Neuronal stem cell (in vitro differentiated cells): Measurements from ENCODE around the gene BCL2L12. TPM values are rescaled to one million over a fixed set of nuclear protein-coding genes. Genes with fewer than 3 reads are reported as not detected.
"Not testable (repeated sequence)": the region's sequence is repeated elsewhere in the genome, so short reads cannot be mapped to it uniquely, and the experiment has no call there.

ENCODE experiments used
- DNase-seq: peaks from one replicate; pipeline ENCODE4 v3.0.0-alpha.2; 2013; ENCODE audit warnings: low spot score
- H2AFZ ChIP-seq: one replicate; pipeline ENCODE4 v1.6.1; 2013; ENCODE audit warnings: mild to moderate bottlenecking, low read length, inconsistent platforms
- H2AK5ac ChIP-seq: 2 replicates; pipeline ENCODE4 v1.6.1; 2013; ENCODE audit warnings: low read depth, mild to moderate bottlenecking, inconsistent platforms, low read length, moderate library complexity, mixed read lengths
- H2BK120ac ChIP-seq: 2 replicates; pipeline ENCODE4 v1.6.1; 2013; ENCODE audit warnings: low read depth, mild to moderate bottlenecking, inconsistent platforms, low read length, moderate library complexity, mixed read lengths
- H2BK12ac ChIP-seq: one replicate; pipeline ENCODE4 v1.6.1; 2013; ENCODE audit warnings: low read length, inconsistent platforms
- H2BK15ac ChIP-seq: 2 replicates; pipeline ENCODE4 v1.6.1; 2013; ENCODE audit warnings: mild to moderate bottlenecking, low read length, inconsistent platforms, mixed read lengths
- H2BK5ac ChIP-seq: one replicate; pipeline ENCODE4 v1.6.1; 2013; ENCODE audit warnings: inconsistent platforms, mild to moderate bottlenecking, low read length, moderate library complexity
- H3K14ac ChIP-seq: one replicate; pipeline ENCODE4 v1.6.1; 2013; ENCODE audit warnings: low read length, inconsistent platforms
- H3K18ac ChIP-seq: 2 replicates; pipeline ENCODE4 v1.6.1; 2013; ENCODE audit warnings: low read length, inconsistent platforms
- H3K23ac ChIP-seq: 2 replicates; pipeline ENCODE4 v1.6.1; 2013; ENCODE audit warnings: low read depth, mild to moderate bottlenecking, mixed read lengths, low read length, inconsistent platforms; ENCODE audit not compliant: poor library complexity
- H3K27ac ChIP-seq: replicated peaks from 3 replicates; pipeline ENCODE4 v1.5.1; 2013; ENCODE audit warnings: low read length, inconsistent platforms
- H3K27me3 ChIP-seq, 3 experiments: 2 replicates each; pipeline ENCODE4 v1.6.1; 2013; ENCODE audit warnings: low read length in 3 of 3, mild to moderate bottlenecking in 2 of 3, inconsistent platforms in 1 of 3, low read depth in 1 of 3, mixed read lengths in 1 of 3, moderate library complexity in 1 of 3; ENCODE audit not compliant: control insufficient read depth in 3 of 3, insufficient read depth in 3 of 3
- H3K36me3 ChIP-seq, 2 donors: replicated peaks in 1 of 2; 2 replicates each; pipeline ENCODE4 v1.6.1; 2013; ENCODE audit warnings: low read length in 2 of 2; ENCODE audit not compliant: control insufficient read depth in 2 of 2, insufficient read depth in 2 of 2
- H3K4ac ChIP-seq: 2 replicates; pipeline ENCODE4 v1.6.1; 2013; ENCODE audit warnings: inconsistent platforms, mild to moderate bottlenecking, low read length, moderate library complexity
- H3K4me1 ChIP-seq, 2 donors: 1 replicate in 1 of 2; 2 replicates in 1 of 2; pipeline ENCODE4 v1.6.1; 2013; ENCODE audit warnings: low read length in 2 of 2, low read depth in 1 of 2; ENCODE audit not compliant: control insufficient read depth in 2 of 2, insufficient read depth in 1 of 2
- H3K4me2 ChIP-seq: one replicate; pipeline ENCODE4 v1.6.1; 2013; ENCODE audit warnings: mild to moderate bottlenecking, low read length, inconsistent platforms; ENCODE audit not compliant: insufficient read depth, poor library complexity, severe bottlenecking
- H3K4me3 ChIP-seq, 2 donors: 2 replicates each; pipeline ENCODE4 v1.5.1; 2013; ENCODE audit warnings: low read length in 2 of 2, mild to moderate bottlenecking in 2 of 2, inconsistent platforms in 1 of 2, moderate library complexity in 1 of 2
- H3K79me1 ChIP-seq: one replicate; pipeline ENCODE4 v1.6.1; 2013; ENCODE audit warnings: low read depth, mild to moderate bottlenecking, inconsistent platforms, low read length, moderate library complexity
- H3K9ac ChIP-seq: one replicate; pipeline ENCODE4 v1.6.1; 2013; ENCODE audit warnings: mild to moderate bottlenecking, low read depth, low read length, inconsistent platforms; ENCODE audit not compliant: poor library complexity
- H3K9me3 ChIP-seq, 2 donors: replicated peaks in 1 of 2; 2 replicates each; pipeline versions ENCODE3 to v1.6.1; 2013; ENCODE audit warnings: low read length in 2 of 2, mild to moderate bottlenecking in 2 of 2, inconsistent platforms in 1 of 2, low read depth in 1 of 2, mixed read lengths in 1 of 2, moderate library complexity in 1 of 2; ENCODE audit not compliant: control insufficient read depth in 2 of 2, insufficient read depth in 1 of 2
- H4K8ac ChIP-seq: one replicate; pipeline ENCODE4 v1.6.1; 2013; ENCODE audit warnings: low read depth, mild to moderate bottlenecking, inconsistent platforms, low read length, moderate library complexity
- H4K91ac ChIP-seq: one replicate; pipeline ENCODE4 v1.6.1; 2013; ENCODE audit warnings: low read length, low read depth, mild to moderate bottlenecking, inconsistent platforms; ENCODE audit not compliant: poor library complexity
- WGBS, 2 donors: extraction: QIAGEN DNeasy Blood & Tissue Kit; methylation state at CpG; one replicate each; pipeline ENCODE4 v1.1.7; 2013; ENCODE audit warnings: missing lambda C conversion rate in 2 of 2, mixed read lengths in 1 of 2; ENCODE audit not compliant: insufficient read length in 2 of 2, insufficient replicate concordance in 1 of 2; ENCODE audit errors: extremely low coverage in 2 of 2; 5-methylcytosine and 5-hydroxymethylcytosine counted together
- polyA plus RNA-seq, 2 experiments: library from polyadenylated mRNA; stranded (reverse); fragments of 200-250 nt; gene quantifications; one replicate each; pipeline ENCODE4 v1.2.3, GENCODE V29; 2013

The BCL2L12 gene, protein sequence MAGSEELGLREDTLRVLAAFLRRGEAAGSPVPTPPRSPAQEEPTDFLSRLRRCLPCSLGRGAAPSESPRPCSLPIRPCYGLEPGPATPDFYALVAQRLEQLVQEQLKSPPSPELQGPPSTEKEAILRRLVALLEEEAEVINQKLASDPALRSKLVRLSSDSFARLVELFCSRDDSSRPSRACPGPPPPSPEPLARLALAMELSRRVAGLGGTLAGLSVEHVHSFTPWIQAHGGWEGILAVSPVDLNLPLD
- 124 TPM for polyA plus RNA-seq (2013, experiment 1 of 2)
- 114 TPM for polyA plus RNA-seq (2013, experiment 2 of 2)

DNA sequence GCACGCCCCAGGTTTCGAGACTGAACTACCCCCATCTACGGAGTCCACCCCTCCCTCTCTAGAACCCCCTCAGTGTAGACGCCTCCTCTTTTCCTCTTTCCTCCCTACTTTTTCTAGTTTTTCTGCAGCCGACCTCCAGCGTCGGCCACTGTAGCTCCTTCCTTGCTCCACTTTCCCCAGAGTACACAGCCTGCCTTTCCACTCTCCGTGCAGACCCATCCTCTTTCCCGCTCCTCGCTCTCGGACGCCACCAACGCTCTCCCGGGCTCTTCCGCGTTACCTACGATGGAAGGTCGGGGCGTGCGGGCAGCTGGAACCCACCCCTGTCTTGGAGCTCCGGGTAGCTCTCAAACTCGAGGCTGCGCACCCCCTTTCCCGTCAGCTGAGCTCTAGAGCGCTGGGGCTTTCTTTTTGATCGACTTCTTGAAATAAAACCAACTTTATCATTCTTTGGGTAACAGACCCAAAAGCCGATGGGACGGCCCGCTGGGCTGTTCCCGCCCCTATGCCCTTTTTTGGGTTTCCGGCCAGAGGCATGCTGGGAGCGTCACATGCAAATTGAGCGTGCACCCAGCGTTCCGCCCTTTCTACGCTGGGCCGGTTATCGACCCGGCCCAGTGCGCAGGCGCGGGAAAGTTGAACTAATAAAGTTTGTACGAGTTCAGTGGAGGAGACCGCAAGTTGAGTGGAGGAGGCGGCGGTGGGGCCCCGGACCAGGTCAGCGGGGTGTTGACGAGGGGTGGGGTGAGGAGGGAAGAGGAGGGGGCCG, at the start of gene BCL2L12, which contains the start of gene IRF3:
Gene BCL2L12, plus strand, starts transcription at position 583 of the 769 bp plus-strand sequence. CDS start 760 bp downstream, outside the sequence.
Gene IRF3, minus strand, starts transcription at position 507 of the 769 bp plus-strand sequence. CDS start 1,019 bp downstream, outside the sequence.
- peaks cover 8% of the 10 kb centered on the region for H3K79me1 ChIP-seq
- H3K9ac ChIP-seq = peak within 1 kb of the TSS; percentile 98
- H2BK120ac ChIP-seq = no peak within 1 kb of the TSS
- H4K8ac ChIP-seq = no peak within 1 kb of the TSS
- H3K14ac ChIP-seq = no peak within 1 kb of the TSS
- H3K4ac ChIP-seq = no peak within 1 kb of the TSS
- no peak within 1 kb of the TSS for H2BK15ac ChIP-seq
- no peaks in the 10 kb centered on the region for H3K27me3 ChIP-seq
- H2BK12ac ChIP-seq = no peak within 1 kb of the TSS
- H3K23ac ChIP-seq = peak within 1 kb of the TSS; percentile 83
- no peak within 1 kb of the TSS for H2AK5ac ChIP-seq
- H3K18ac ChIP-seq = peak within 1 kb of the TSS; percentile 94
- peak; percentile 94 for DNase-seq
- H3K9me3 ChIP-seq = no peaks in the 10 kb centered on the region
- H3K4me3 ChIP-seq = peak within 1 kb of the TSS; percentile 73 to 87
- no CpG with 5 or more reads among the region's 50 CpGs for WGBS, 2 donors
- peaks cover 3 to 10% of the 10 kb centered on the region in 2 donors for H3K4me1 ChIP-seq
- H3K27ac ChIP-seq = peak within 1 kb of the TSS; percentile 74
- H3K36me3 ChIP-seq = peaks cover 32 to 54% of the 10 kb centered on the region in 2 donors
- no peak within 1 kb of the TSS for H2BK5ac ChIP-seq
- peak within 1 kb of the TSS; percentile 85 for H2AFZ ChIP-seq
- no peak within 1 kb of the TSS for H4K91ac ChIP-seq
- H3K4me2 ChIP-seq = peak within 1 kb of the TSS; percentile 95

DNA sequence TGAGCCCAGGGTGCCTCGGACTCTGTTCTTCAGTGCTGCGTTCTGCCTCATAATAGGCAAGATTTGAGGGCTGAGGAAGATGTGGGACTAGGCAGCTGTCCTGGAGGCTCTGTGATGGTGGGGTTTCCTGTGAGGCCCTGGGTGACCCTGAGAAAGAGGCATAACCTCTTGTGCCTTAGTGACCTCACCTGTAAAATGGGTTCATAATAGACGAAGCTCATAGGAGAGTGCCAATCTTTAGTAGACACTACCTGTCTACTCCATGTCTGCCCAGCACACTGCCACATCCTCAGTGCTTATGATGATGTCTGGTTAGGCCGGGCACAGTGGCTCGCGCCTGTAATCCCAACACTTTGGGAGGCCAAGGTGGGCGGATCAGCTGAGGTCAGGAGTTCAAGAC, 49.2 kb upstream of the BCL2L12 start:
- Histone ChIP-seq H3K27ac (no peak overlapping the region), H3K4ac (no peak overlapping the region), H3K79me1 (peaks cover 9% of the 10 kb centered on the region), H2BK5ac (no peak overlapping the region), H3K36me3 (peaks cover 54 to 87% of the 10 kb centered on the region in 2 donors), H2BK12ac (no peak overlapping the region), H3K4me3 (no peak overlapping the region), H2AK5ac (no peak overlapping the region), H3K27me3 (no peaks in the 10 kb centered on the region), H3K4me2 (no peak overlapping the region), H3K14ac (no peak overlapping the region), H4K91ac (no peak overlapping the region), H3K9me3 (peaks cover 0 to 2% of the 10 kb centered on the region in 2 donors), H3K4me1 (no peaks in the 10 kb centered on the region), H3K9ac (no peak overlapping the region), H3K18ac (no peak overlapping the region), H2BK120ac (no peak overlapping the region), H4K8ac (no peak overlapping the region), H2AFZ (no peak overlapping the region), H2BK15ac (no peak overlapping the region), H3K23ac (no peak overlapping the region)
- DNase-seq = no peak
- WGBS, 2 donors = no CpG with 5 or more reads among the region's 7 CpGs

DNA sequence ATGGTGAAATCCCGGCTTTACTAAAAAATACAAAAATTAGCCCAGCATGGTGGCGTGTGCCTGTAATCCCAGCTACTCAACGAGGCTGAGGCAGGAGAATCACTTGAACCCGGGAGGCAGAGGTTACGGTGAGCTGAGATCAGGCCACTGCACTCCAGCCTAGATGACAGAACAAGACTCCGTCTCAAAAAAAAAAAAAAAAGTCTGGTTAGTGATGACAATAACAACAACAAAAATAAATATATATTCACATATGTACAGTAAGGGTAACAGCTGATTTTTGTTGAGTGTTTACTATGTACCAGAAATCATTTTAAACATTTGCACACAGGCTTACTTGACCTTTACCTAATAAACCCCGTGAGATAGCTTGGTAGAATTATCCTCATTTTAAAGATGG, 48.8 kb upstream of the BCL2L12 start:
- Histone ChIP-seq H2AK5ac (no peak overlapping the region), H2BK120ac (no peak overlapping the region), H2AFZ (no peak overlapping the region), H3K27me3 (no peaks in the 10 kb centered on the region), H3K4me3 (no peak overlapping the region), H3K9ac (no peak overlapping the region), H3K4ac (no peak overlapping the region), H2BK5ac (no peak overlapping the region), H4K91ac (no peak overlapping the region), H4K8ac (no peak overlapping the region), H2BK15ac (no peak overlapping the region), H3K23ac (no peak overlapping the region), H3K18ac (no peak overlapping the region), H3K4me2 (no peak overlapping the region), H3K4me1 (no peaks in the 10 kb centered on the region), H3K36me3 (peaks cover 58 to 91% of the 10 kb centered on the region in 2 donors), H3K14ac (no peak overlapping the region), H3K79me1 (peaks cover 11% of the 10 kb centered on the region), H2BK12ac (no peak overlapping the region), H3K27ac (no peak overlapping the region), H3K9me3 (peaks cover 0 to 2% of the 10 kb centered on the region in 2 donors)
- no peak for DNase-seq
- WGBS, 2 donors = no CpG with 5 or more reads among the region's 7 CpGs

DNA sequence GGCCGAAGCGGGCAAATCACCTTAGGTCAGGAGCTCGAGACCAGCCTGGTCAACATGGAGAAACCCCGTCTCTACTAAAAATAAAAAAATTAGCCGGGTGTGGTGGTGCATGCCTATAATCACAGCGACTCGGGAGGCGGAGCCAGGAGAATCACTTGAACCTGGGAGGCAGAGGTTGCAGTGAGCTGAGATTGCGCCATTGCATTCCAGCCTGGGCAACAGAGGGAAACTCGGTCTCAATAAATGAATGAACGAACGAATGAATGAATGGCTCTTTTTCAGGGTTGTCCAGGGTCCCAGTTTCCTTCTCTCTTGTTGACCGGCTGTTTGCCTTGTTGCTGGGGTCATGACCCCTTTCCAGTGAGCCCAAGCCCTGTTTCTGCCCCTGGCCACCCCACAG, 47.9 kb upstream of the BCL2L12 start:
- not testable (repeated sequence) for H3K18ac ChIP-seq, H4K8ac ChIP-seq, H3K9me3 ChIP-seq, H3K27ac ChIP-seq, H3K14ac ChIP-seq, DNase-seq, H3K9ac ChIP-seq, H3K4me2 ChIP-seq, H3K4me1 ChIP-seq, H3K27me3 ChIP-seq, H3K23ac ChIP-seq, H2BK120ac ChIP-seq, H4K91ac ChIP-seq, H2BK15ac ChIP-seq, H2BK5ac ChIP-seq, H3K4me3 ChIP-seq, H2AFZ ChIP-seq, H2BK12ac ChIP-seq, H3K4ac ChIP-seq, H2AK5ac ChIP-seq
- peaks cover 11% of the 10 kb centered on the region for H3K79me1 ChIP-seq
- H3K36me3 ChIP-seq = peaks cover 57 to 88% of the 10 kb centered on the region in 2 donors
- no CpG with 5 or more reads among the region's 13 CpGs for WGBS, 2 donors
